OCI-LY7 (cell line): ENCODE measurements around the gene ASCL3.

ENCODE experiments used
- EZH2phosphoT487 ChIP-seq: fragments of 200-600 bp; sonication (generic); IDR thresholded peaks from 2 replicates; pipeline ENCODE4 v1.6.1; 2018; ENCODE audit warnings: low read depth, borderline replicate concordance, mild to moderate bottlenecking, mixed run types, antibody characterized with exemption, low read length, moderate library complexity, mixed read lengths
- TF ChIP-seq, protein P1 (sequence below): fragments of 200-600 bp; sonication (generic); conservative IDR thresholded peaks from 2 replicates; pipeline ENCODE4 v1.5.1; 2014; ENCODE audit warnings: mild to moderate bottlenecking, antibody characterized with exemption, low read length, moderate library complexity, mixed read lengths

DNA sequence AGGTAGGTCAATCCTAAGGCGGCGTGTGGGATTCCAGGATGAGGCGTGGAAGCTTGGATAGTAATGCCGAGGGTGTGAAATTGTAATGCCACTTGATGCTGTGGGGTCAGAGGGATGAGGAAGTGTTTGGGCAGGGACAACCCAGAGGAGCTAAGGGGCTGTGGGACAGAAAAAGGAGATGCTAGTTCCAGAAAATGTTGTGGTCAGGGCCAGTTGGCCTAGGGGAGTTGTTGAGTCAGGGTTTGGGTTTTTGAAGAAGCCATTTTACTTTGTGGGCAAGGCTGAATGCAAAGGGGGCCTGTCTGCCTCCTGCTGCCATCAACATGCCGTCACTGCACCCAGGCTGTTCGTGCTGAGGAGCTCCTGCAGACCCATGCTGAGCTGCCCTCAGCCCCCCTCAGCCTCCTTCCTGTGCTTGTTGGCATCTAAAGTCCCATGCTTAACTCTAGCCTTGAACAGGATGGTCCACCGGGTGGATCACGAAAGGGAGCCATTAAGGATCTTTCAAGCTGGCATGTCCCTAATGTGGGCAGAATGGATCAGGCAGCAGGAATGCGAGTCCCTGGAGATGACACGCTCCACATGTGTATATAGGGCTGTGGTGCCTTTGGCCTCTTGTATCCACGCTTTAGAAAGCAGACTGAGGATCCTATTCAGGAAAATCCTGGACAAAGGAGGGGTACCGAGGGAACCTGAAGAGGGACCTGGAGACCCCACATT is 12.2 kb downstream of the ASCL3 start:
- TF ChIP-seq, protein P1, sequence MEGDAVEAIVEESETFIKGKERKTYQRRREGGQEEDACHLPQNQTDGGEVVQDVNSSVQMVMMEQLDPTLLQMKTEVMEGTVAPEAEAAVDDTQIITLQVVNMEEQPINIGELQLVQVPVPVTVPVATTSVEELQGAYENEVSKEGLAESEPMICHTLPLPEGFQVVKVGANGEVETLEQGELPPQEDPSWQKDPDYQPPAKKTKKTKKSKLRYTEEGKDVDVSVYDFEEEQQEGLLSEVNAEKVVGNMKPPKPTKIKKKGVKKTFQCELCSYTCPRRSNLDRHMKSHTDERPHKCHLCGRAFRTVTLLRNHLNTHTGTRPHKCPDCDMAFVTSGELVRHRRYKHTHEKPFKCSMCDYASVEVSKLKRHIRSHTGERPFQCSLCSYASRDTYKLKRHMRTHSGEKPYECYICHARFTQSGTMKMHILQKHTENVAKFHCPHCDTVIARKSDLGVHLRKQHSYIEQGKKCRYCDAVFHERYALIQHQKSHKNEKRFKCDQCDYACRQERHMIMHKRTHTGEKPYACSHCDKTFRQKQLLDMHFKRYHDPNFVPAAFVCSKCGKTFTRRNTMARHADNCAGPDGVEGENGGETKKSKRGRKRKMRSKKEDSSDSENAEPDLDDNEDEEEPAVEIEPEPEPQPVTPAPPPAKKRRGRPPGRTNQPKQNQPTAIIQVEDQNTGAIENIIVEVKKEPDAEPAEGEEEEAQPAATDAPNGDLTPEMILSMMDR = no peak
- no peak for TF ChIP-seq EZH2phosphoT487
